HUES64 (cell line): Measurements from ENCODE around the gene ZSWIM6.

Experiments used
- H3K27ac ChIP-seq: 2 replicates; pipeline ENCODE4 v1.7.0; 2013; ENCODE audit warnings: low read depth, low read length, inconsistent platforms
- H3K27me3 ChIP-seq: 2 replicates; pipeline ENCODE4 v1.6.1; 2013; ENCODE audit warnings: mild to moderate bottlenecking, low read length; ENCODE audit not compliant: insufficient read depth
- H3K36me3 ChIP-seq: 2 replicates; pipeline ENCODE4 v1.6.1; 2013; ENCODE audit warnings: mild to moderate bottlenecking, low read length; ENCODE audit not compliant: insufficient read depth
- H3K4me1 ChIP-seq: 2 replicates; pipeline ENCODE4 v1.6.1; 2013; ENCODE audit warnings: mild to moderate bottlenecking, low read length, moderate library complexity; ENCODE audit not compliant: insufficient read depth
- H3K4me3 ChIP-seq: 2 replicates; pipeline ENCODE4 v1.5.1; 2013; ENCODE audit warnings: mild to moderate bottlenecking, low read length, moderate library complexity
- H3K9ac ChIP-seq: 2 replicates; pipeline ENCODE4 v1.6.1; 2013; ENCODE audit warnings: mild to moderate bottlenecking, low read depth, low read length
- H3K9me3 ChIP-seq: 2 replicates; pipeline ENCODE4 v1.6.1; 2013; ENCODE audit warnings: low read depth, low read length; ENCODE audit not compliant: insufficient read depth
- WGBS: fragments of 150-250, 120-280 bp; methylation state at CpG from one replicate; pipeline ENCODE4 v1.1.7; 2013; ENCODE audit warnings: missing lambda C conversion rate; 5-methylcytosine and 5-hydroxymethylcytosine counted together

The ZSWIM6 gene

GRCh38 chr5:61307611-61308010 lies 24.4 kb upstream of the ZSWIM6 start:
- H3K4me1 ChIP-seq, result peaks cover 3% of the 10 kb centered on the region; the same call in 1 of the 2 replicates
- WGBS, result 100% methylated on average over 1 of the region's 1 CpG
- no peaks in the 10 kb centered on the region for H3K9me3 ChIP-seq

GRCh38 chr5:61308712-61309111 lies 23.3 kb upstream of the ZSWIM6 start:
- WGBS, result 67% methylated on average over 1 of the region's 1 CpG
- Histone ChIP-seq H3K27me3 (peaks cover 56% of the 10 kb centered on the region), H3K27ac (no peak overlapping the region), H3K9ac (no peak overlapping the region), H3K4me3 (no peak overlapping the region), H3K36me3 (no peaks in the 10 kb centered on the region), H3K9me3 (no peaks in the 10 kb centered on the region), H3K4me1 (peaks cover 3% of the 10 kb centered on the region; the same call in 1 of the 2 replicates)

More at GRCh38 chr5:61307611-61308010, 24.4 kb upstream of the ZSWIM6 start:
- Histone ChIP-seq H3K4me3 (no peak overlapping the region), H3K36me3 (no peaks in the 10 kb centered on the region), H3K9ac (no peak overlapping the region), H3K27ac (no peak overlapping the region), H3K27me3 (peaks cover 48% of the 10 kb centered on the region)

- H3K9ac ChIP-seq, result no peak overlapping the region
- H3K4me3 ChIP-seq, result no peak overlapping the region
- peaks cover 3% of the 10 kb centered on the region; the same call in 1 of the 2 replicates for H3K4me1 ChIP-seq
- H3K36me3 ChIP-seq, result no peaks in the 10 kb centered on the region
- peaks cover 59% of the 10 kb centered on the region for H3K27me3 ChIP-seq
- no peaks in the 10 kb centered on the region for H3K9me3 ChIP-seq
- no peak overlapping the region for H3K27ac ChIP-seq
- 81% methylated on average over 5 of the region's 5 CpGs for WGBS
Observed at GRCh38 chr5:61309115-61309514, 22.9 kb upstream of the ZSWIM6 start.

- H3K4me1 ChIP-seq, result peaks cover 5% of the 10 kb centered on the region; the same call in 1 of the 2 replicates
- H3K27ac ChIP-seq, result no peak overlapping the region
- no peak overlapping the region for H3K4me3 ChIP-seq
- 48% methylated on average over 5 of the region's 5 CpGs for WGBS
- H3K9ac ChIP-seq, result no peak overlapping the region
- peaks cover 72% of the 10 kb centered on the region for H3K27me3 ChIP-seq
- H3K36me3 ChIP-seq, result no peaks in the 10 kb centered on the region
- H3K9me3 ChIP-seq, result no peaks in the 10 kb centered on the region
Observed at GRCh38 chr5:61311056-61311610, 20.9 kb upstream of the ZSWIM6 start.

- 91% methylated on average over 8 of the region's 8 CpGs for WGBS
- no peak overlapping the region for H3K4me3 ChIP-seq
- no peaks in the 10 kb centered on the region for H3K36me3 ChIP-seq
- H3K27me3 ChIP-seq, result peaks cover 72% of the 10 kb centered on the region
- no peak overlapping the region for H3K9ac ChIP-seq
- H3K27ac ChIP-seq, result no peak overlapping the region
- H3K9me3 ChIP-seq, result no peaks in the 10 kb centered on the region
- peaks cover 5% of the 10 kb centered on the region; the same call in 1 of the 2 replicates for H3K4me1 ChIP-seq
Observed at GRCh38 chr5:61311836-61312808, 19.9 kb upstream of the ZSWIM6 start.

- Histone ChIP-seq H3K27me3 (peaks cover 60% of the 10 kb centered on the region), H3K36me3 (no peaks in the 10 kb centered on the region), H3K27ac (no peak overlapping the region), H3K9ac (no peak overlapping the region), H3K4me3 (no peak overlapping the region), H3K4me1 (peaks cover 4% of the 10 kb centered on the region), H3K9me3 (no peaks in the 10 kb centered on the region)
- 88% methylated on average over 1 of the region's 1 CpG for WGBS
Observed at GRCh38 chr5:61313960-61314681, 17.9 kb upstream of the ZSWIM6 start.

- Histone ChIP-seq H3K27ac (no peak overlapping the region), H3K9ac (no peak overlapping the region), H3K4me1 (peaks cover 10% of the 10 kb centered on the region), H3K9me3 (no peaks in the 10 kb centered on the region), H3K27me3 (peaks cover 23% of the 10 kb centered on the region), H3K4me3 (no peak overlapping the region), H3K36me3 (no peaks in the 10 kb centered on the region)
- WGBS, result 95% methylated on average over 3 of the region's 3 CpGs
Observed at GRCh38 chr5:61318376-61318775, 13.7 kb upstream of the ZSWIM6 start.

- WGBS, result 93% methylated on average over 9 of the region's 9 CpGs
- Histone ChIP-seq H3K4me3 (peak overlapping the region; percentile 48), H3K9ac (no peak overlapping the region), H3K9me3 (no peaks in the 10 kb centered on the region), H3K4me1 (peaks cover 7% of the 10 kb centered on the region), H3K27ac (no peak overlapping the region), H3K36me3 (no peaks in the 10 kb centered on the region), H3K27me3 (peaks cover 14% of the 10 kb centered on the region)
Observed at GRCh38 chr5:61319388-61320146, 12.5 kb upstream of the ZSWIM6 start.

- H3K9ac ChIP-seq, result no peak overlapping the region
- peaks cover 10% of the 10 kb centered on the region; the same call in 1 of the 2 replicates for H3K27me3 ChIP-seq
- H3K9me3 ChIP-seq, result no peaks in the 10 kb centered on the region
- H3K27ac ChIP-seq, result no peak overlapping the region
- peaks cover 7% of the 10 kb centered on the region for H3K4me1 ChIP-seq
- no peaks in the 10 kb centered on the region for H3K36me3 ChIP-seq
- 81% methylated on average over 3 of the region's 3 CpGs for WGBS
- H3K4me3 ChIP-seq, result no peak overlapping the region
Observed at GRCh38 chr5:61320860-61321259, 11.2 kb upstream of the ZSWIM6 start.

- Histone ChIP-seq H3K9ac (no peak overlapping the region), H3K27me3 (peaks cover 18% of the 10 kb centered on the region), H3K9me3 (no peaks in the 10 kb centered on the region), H3K36me3 (no peaks in the 10 kb centered on the region), H3K27ac (no peak overlapping the region), H3K4me3 (no peak overlapping the region), H3K4me1 (peaks cover 7% of the 10 kb centered on the region)
- 99% methylated on average over 2 of the region's 2 CpGs for WGBS
Observed at GRCh38 chr5:61321669-61322068, 10.4 kb upstream of the ZSWIM6 start.
